GM12878 (cell line): Measurements from ENCODE around the gene CHRM3.

Experiments
- CREM ChIP-seq: IDR thresholded peaks from 2 replicates; pipeline ENCODE4 v1.6.1; 2014; ENCODE audit warnings: antibody characterized with exemption, low read depth
- ESRRA ChIP-seq: IDR thresholded peaks from 2 replicates; pipeline ENCODE4 v1.6.1; 2012; ENCODE audit warnings: mild to moderate bottlenecking, low read length, improper control_type of control experiment
- GATAD2B ChIP-seq: fragments of 450-650 bp; conservative IDR thresholded peaks from 2 replicates; pipeline ENCODE4 v1.6.1; 2017; ENCODE audit warnings: low read depth, mild to moderate bottlenecking, moderate library complexity
- POLR2A ChIP-seq: IDR thresholded peaks from 2 replicates; pipeline ENCODE4 v1.6.1; 2011; ENCODE audit warnings: low read depth, mild to moderate bottlenecking, low read length
- POLR2AphosphoS5 ChIP-seq: IDR thresholded peaks from 2 replicates; pipeline ENCODE4 v1.6.1; 2011; ENCODE audit warnings: mild to moderate bottlenecking, low read length, inconsistent platforms
- RAD21 ChIP-seq: IDR thresholded peaks from 2 replicates; pipeline ENCODE4 v1.6.1; 2011; ENCODE audit warnings: mild to moderate bottlenecking, low read depth, low read length, moderate library complexity; ENCODE audit not compliant: insufficient read depth
- RB1 ChIP-seq: fragments of 450-650 bp; formaldehyde crosslinking; IDR thresholded peaks from 2 replicates; pipeline ENCODE4 v1.6.1; 2017; ENCODE audit warnings: mild to moderate bottlenecking, borderline replicate concordance
- RCOR1 ChIP-seq: conservative IDR thresholded peaks from 2 replicates; pipeline ENCODE4 v1.6.1; 2012; ENCODE audit warnings: low read depth, low read length, improper control_type of control experiment
- SIN3A ChIP-seq: IDR thresholded peaks from 2 replicates; pipeline ENCODE4 v1.6.1; 2012; ENCODE audit warnings: low read depth, low read length, improper control_type of control experiment
- SREBF1 ChIP-seq: IDR thresholded peaks from 2 replicates; pipeline ENCODE4 v1.6.1; 2012; ENCODE audit warnings: mild to moderate bottlenecking, low read length
- TF ChIP-seq, protein P1 (sequence below), 3 experiments: IDR thresholded peaks in 2 of 3; conservative IDR thresholded peaks in 1 of 3; 2 replicates each; pipeline ENCODE4 v1.5.1; 2011; ENCODE audit warnings: low read depth in 3 of 3, low read length in 3 of 3, mild to moderate bottlenecking in 3 of 3, control low read depth in 2 of 3, moderate library complexity in 2 of 3, inconsistent platforms in 1 of 3, mixed read lengths in 1 of 3; ENCODE audit not compliant: control insufficient read depth in 2 of 3, insufficient read depth in 1 of 3; ENCODE audit errors: extremely low read depth in 1 of 3
- TF ChIP-seq, protein P2 (sequence below): fragments of 450-650 bp; formaldehyde crosslinking; IDR thresholded peaks from 2 replicates; pipeline ENCODE4 v1.4.0; 2020; ENCODE audit warnings: mild to moderate bottlenecking, moderate library complexity
- TF ChIP-seq, protein P3 (sequence below): IDR thresholded peaks from 2 replicates; pipeline ENCODE4 v1.6.1; 2011; ENCODE audit warnings: low read depth, low read length, improper control_type of control experiment, borderline replicate concordance

DNA sequence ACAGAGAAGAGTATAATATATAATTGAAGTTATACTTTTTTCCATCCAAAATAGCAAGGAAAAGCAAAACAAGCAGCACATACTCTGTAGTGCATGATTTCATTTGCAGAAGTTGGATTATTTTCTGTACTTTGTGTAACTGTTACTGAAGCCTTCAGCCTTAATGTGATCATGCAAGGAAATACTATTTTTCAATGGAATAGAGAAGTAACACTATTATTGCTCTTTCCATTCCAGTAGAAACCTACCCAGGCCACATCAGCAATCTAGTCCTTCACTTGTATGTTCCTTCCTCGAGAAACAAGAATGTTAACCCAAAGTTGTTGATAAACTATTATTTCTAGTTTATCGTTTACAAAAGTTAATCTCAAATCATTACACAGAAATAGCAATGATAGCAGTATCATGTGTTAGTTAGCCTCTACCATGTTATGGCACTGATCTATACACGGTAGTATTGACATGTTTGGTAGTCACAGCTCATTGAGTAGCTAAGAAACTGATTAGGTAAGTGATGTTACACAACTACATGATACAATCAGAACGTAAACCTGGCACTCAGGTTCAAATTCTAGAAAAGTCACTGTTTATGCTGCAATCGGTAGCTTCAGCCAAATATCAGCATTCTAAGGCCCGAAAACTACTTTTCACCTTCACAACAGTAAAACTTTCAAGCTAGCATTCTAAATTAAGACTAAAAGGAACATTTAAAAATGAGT, 37.6 kb upstream of the CHRM3 start:
- TF ChIP-seq, protein P1, sequence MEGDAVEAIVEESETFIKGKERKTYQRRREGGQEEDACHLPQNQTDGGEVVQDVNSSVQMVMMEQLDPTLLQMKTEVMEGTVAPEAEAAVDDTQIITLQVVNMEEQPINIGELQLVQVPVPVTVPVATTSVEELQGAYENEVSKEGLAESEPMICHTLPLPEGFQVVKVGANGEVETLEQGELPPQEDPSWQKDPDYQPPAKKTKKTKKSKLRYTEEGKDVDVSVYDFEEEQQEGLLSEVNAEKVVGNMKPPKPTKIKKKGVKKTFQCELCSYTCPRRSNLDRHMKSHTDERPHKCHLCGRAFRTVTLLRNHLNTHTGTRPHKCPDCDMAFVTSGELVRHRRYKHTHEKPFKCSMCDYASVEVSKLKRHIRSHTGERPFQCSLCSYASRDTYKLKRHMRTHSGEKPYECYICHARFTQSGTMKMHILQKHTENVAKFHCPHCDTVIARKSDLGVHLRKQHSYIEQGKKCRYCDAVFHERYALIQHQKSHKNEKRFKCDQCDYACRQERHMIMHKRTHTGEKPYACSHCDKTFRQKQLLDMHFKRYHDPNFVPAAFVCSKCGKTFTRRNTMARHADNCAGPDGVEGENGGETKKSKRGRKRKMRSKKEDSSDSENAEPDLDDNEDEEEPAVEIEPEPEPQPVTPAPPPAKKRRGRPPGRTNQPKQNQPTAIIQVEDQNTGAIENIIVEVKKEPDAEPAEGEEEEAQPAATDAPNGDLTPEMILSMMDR (IDR thresholded peaks at IDR 0.05 in 2 of 3, conservative IDR thresholded peaks at IDR 0.05 in 1 of 3; ENCODE audit: control insufficient read depth in 2 of 3, extremely low read depth in 1 of 3, insufficient read depth in 1 of 3, low read depth in 3 of 3, low read length in 3 of 3), result no peak
- TF ChIP-seq POLR2A (no peak), RAD21 (no peak), RB1 (no peak), POLR2AphosphoS5 (no peak), SIN3A (no peak), ESRRA (no peak), SREBF1 (no peak), RCOR1 (no peak), CREM (no peak), GATAD2B (no peak)
- TF ChIP-seq, protein P2, sequence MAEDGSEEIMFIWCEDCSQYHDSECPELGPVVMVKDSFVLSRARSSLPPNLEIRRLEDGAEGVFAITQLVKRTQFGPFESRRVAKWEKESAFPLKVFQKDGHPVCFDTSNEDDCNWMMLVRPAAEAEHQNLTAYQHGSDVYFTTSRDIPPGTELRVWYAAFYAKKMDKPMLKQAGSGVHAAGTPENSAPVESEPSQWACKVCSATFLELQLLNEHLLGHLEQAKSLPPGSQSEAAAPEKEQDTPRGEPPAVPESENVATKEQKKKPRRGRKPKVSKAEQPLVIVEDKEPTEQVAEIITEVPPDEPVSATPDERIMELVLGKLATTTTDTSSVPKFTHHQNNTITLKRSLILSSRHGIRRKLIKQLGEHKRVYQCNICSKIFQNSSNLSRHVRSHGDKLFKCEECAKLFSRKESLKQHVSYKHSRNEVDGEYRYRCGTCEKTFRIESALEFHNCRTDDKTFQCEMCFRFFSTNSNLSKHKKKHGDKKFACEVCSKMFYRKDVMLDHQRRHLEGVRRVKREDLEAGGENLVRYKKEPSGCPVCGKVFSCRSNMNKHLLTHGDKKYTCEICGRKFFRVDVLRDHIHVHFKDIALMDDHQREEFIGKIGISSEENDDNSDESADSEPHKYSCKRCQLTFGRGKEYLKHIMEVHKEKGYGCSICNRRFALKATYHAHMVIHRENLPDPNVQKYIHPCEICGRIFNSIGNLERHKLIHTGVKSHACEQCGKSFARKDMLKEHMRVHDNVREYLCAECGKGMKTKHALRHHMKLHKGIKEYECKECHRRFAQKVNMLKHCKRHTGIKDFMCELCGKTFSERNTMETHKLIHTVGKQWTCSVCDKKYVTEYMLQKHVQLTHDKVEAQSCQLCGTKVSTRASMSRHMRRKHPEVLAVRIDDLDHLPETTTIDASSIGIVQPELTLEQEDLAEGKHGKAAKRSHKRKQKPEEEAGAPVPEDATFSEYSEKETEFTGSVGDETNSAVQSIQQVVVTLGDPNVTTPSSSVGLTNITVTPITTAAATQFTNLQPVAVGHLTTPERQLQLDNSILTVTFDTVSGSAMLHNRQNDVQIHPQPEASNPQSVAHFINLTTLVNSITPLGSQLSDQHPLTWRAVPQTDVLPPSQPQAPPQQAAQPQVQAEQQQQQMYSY, result no peak
- TF ChIP-seq, protein P3, sequence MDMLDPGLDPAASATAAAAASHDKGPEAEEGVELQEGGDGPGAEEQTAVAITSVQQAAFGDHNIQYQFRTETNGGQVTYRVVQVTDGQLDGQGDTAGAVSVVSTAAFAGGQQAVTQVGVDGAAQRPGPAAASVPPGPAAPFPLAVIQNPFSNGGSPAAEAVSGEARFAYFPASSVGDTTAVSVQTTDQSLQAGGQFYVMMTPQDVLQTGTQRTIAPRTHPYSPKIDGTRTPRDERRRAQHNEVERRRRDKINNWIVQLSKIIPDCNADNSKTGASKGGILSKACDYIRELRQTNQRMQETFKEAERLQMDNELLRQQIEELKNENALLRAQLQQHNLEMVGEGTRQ, result no peak
